HepG2 (cell line): Measurements from ENCODE around the gene UGGT1. TPM values are rescaled to one million over a fixed set of nuclear protein-coding genes. Genes with fewer than 3 reads are reported as not detected.

ENCODE experiments used
- BRD4 ChIP-seq: sonication (generic); formaldehyde crosslinking; IDR thresholded peaks from 2 replicates; pipeline ENCODE4 v1.4.0; 2020; ENCODE audit warnings: missing genetic modification reagents
- DPF2 ChIP-seq: sonication (generic); formaldehyde crosslinking; IDR thresholded peaks from 2 replicates; pipeline ENCODE4 v1.4.0; 2020; ENCODE audit warnings: mild to moderate bottlenecking, low read depth, missing genetic modification reagents, borderline replicate concordance
- FOSL2 ChIP-seq: sonication (generic); formaldehyde crosslinking; IDR thresholded peaks from 2 replicates; pipeline ENCODE4 v1.4.0; 2020; ENCODE audit warnings: missing genetic modification reagents
- GABPA ChIP-seq, 2 experiments: IDR thresholded peaks; 2 replicates each; pipeline ENCODE4 v1.6.1; 2011 to 2016; ENCODE audit warnings: low read depth in 2 of 2, low read length in 1 of 2, missing biosample characterization in 1 of 2, missing genetic modification characterization in 1 of 2
- HHEX ChIP-seq: IDR thresholded peaks from 2 replicates; pipeline ENCODE4 v1.6.1; 2016; ENCODE audit warnings: control low read depth
- HOXD1 ChIP-seq: sonication (generic); formaldehyde crosslinking; IDR thresholded peaks from 2 replicates; pipeline ENCODE4 v1.5.0; 2020; ENCODE audit warnings: missing genetic modification reagents
- LCORL ChIP-seq, 2 experiments: fragments of 450-650 bp in 1 of 2; sonication (generic) in 1 of 2; formaldehyde crosslinking in 1 of 2; IDR thresholded peaks; 2 replicates each; pipeline versions ENCODE4 v1.5.0 to v1.6.1; 2017 to 2020; ENCODE audit warnings: antibody characterized with exemption in 1 of 2, missing genetic modification reagents in 1 of 2
- PAF1 ChIP-seq: IDR thresholded peaks from 2 replicates; pipeline ENCODE4 v1.6.1; 2016; ENCODE audit warnings: missing genetic modification reagents, missing compliant biosample characterization
- RBM39 ChIP-seq: fragments of 200-400 bp; formaldehyde crosslinking; IDR thresholded peaks from one replicate; pipeline ENCODE4 v1.6.1; 2018; ENCODE audit warnings: antibody characterized with exemption, mild to moderate bottlenecking, low read depth, low read length; ENCODE audit not compliant: poor library complexity, severe bottlenecking
- TBX3 ChIP-seq: fragments of 450-650 bp; IDR thresholded peaks from 2 replicates; pipeline ENCODE4 v1.6.1; 2017; ENCODE audit warnings: antibody characterized with exemption, mild to moderate bottlenecking, inconsistent platforms, borderline replicate concordance
- ZNF629 ChIP-seq: sonication (generic); formaldehyde crosslinking; conservative IDR thresholded peaks from 2 replicates; pipeline ENCODE4 v1.5.0; 2020; ENCODE audit warnings: missing genetic modification reagents
- ZNF670 ChIP-seq: sonication (generic); formaldehyde crosslinking; IDR thresholded peaks from 2 replicates; pipeline ENCODE4 v1.8.0; 2022; ENCODE audit warnings: mild to moderate bottlenecking, missing genetic modification reagents, borderline replicate concordance
- ZNF678 ChIP-seq: sonication (generic); formaldehyde crosslinking; IDR thresholded peaks from 2 replicates; pipeline ENCODE4 v1.4.0; 2020; ENCODE audit warnings: mild to moderate bottlenecking, missing genetic modification reagents
- ZSCAN9 ChIP-seq: IDR thresholded peaks from 2 replicates; pipeline ENCODE4 v1.6.1; 2016; ENCODE audit warnings: borderline replicate concordance
- polyA plus RNA-seq, 8 experiments: library from polyadenylated mRNA; depleted of rRNA in 3 of 8; stranded (reverse) in 7 of 8; unstranded in 1 of 8; fragments of >200 nt; fragmentation: Illumina TruSeq in 4 of 8; extraction: Trizol in 4 of 8; gene quantifications; 2 replicates each; pipeline versions ENCODE4 v1.2.1 to v1.2.3, GENCODE V29; 2011 to 2016; ENCODE audit warnings: low read depth in 4 of 8, missing spikeins in 1 of 8, mixed read lengths in 1 of 8; ENCODE audit not compliant: insufficient read depth in 1 of 8
- total RNA-seq, 5 experiments: library from RNA; depleted of rRNA; stranded (reverse); fragments of >200 nt; fragmentation: Illumina TruSeq; extraction: Trizol; gene quantifications; 2 replicates each; pipeline ENCODE4 v1.2.3, GENCODE V29; 2016; ENCODE audit warnings: low read depth in 1 of 5
- TF ChIP-seq, protein P1 (sequence below): sonication (generic); formaldehyde crosslinking; conservative IDR thresholded peaks from 2 replicates; pipeline ENCODE4 v1.8.0; 2022; ENCODE audit warnings: low read depth, missing genetic modification reagents
- TF ChIP-seq, protein P2 (sequence below): sonication (generic); formaldehyde crosslinking; IDR thresholded peaks from 2 replicates; pipeline ENCODE4 v1.8.0; 2022; ENCODE audit warnings: mild to moderate bottlenecking, missing genetic modification reagents; ENCODE audit not compliant: insufficient replicate concordance
- TF ChIP-seq, protein P3 (sequence below): sonication (generic); formaldehyde crosslinking; IDR thresholded peaks from 2 replicates; pipeline ENCODE4 v1.8.1; 2023; ENCODE audit warnings: mild to moderate bottlenecking, missing genetic modification reagents
- TF ChIP-seq, protein P4 (sequence below): sonication (generic); formaldehyde crosslinking; IDR thresholded peaks from 2 replicates; pipeline ENCODE4 v1.4.0; 2020; ENCODE audit warnings: mild to moderate bottlenecking, low read depth, missing genetic modification reagents

The UGGT1 gene
- total and polyA plus RNA-seq, 2 of the 13 experiments (the other 11 are each of a cell fraction or from before 2014, with no cell fraction given): 35.8 to 83.2 TPM

DNA sequence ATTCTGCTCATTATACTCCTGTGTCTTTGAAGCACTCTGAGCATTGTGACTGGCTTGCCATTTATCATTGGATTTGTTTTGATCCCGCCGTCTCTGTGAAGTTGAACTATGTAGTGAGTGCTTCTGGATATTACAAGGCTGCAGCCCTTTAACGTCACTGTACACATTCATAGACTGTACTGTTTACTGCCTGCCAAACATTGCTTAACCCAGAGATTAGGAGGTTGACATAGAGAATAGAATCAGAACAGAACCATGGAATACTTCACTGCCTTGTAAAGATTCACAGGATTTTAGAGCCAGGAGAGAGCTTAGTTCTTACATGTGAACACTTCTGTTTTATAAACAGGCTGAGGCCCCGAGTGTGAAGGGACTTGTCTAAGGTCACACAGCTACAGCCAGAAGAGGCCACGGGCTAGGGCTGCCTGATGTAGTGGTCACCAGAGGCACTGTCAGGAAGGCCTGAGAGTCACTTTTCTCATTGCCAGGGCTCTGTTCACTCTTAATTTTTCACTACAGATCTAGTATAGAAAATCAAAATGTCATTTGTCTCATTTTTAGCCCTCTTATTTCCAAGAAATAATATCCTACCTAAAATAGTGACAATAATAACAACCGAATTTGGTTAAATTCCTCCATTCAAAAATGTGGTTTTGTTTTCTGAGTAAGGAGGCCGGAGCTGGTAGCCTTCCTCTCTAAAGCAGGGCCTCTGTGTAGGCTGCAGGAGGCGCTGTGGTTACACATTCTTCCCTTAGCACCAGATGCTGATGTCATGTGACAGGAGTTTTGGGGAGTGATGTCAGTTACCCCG, 87.9 kb downstream of the UGGT1 start (continued):
- TF ChIP-seq DPF2 (CRISPR knock-in tag) (peak; percentile 93), GABPA (IDR thresholded peaks at IDR 0.05; ENCODE audit: low read depth, low read length) (no peak), GABPA (CRISPR knock-in tag; IDR thresholded peaks at IDR 0.05; ENCODE audit: low read depth) (no peak), HHEX (CRISPR knock-in tag) (peak; percentile 73; the same call in 1 of the 2 replicates), ZSCAN9 (peak; percentile 91; the same call in 1 of the 2 replicates), HOXD1 (CRISPR knock-in tag) (peak; percentile 82), FOSL2 (CRISPR knock-in tag) (peak; percentile 86), ZNF670 (CRISPR knock-in tag) (no peak), ZNF678 (CRISPR knock-in tag) (no peak), ZNF629 (CRISPR knock-in tag) (0 out of 2 replicates have a peak, but pooled peaks have one; percentile 37), RBM39 (no peak), PAF1 (no peak), TBX3 (peak; percentile 62; the same call in 1 of the 2 replicates), LCORL (IDR thresholded peaks at IDR 0.05) (peak; percentile 59; the same call in 1 of the 2 replicates), LCORL (CRISPR knock-in tag; IDR thresholded peaks at IDR 0.05) (peak; percentile 38; the same call in 1 of the 2 replicates), BRD4 (peak; percentile 60; the same call in 1 of the 2 replicates)
- TF ChIP-seq, protein P1, sequence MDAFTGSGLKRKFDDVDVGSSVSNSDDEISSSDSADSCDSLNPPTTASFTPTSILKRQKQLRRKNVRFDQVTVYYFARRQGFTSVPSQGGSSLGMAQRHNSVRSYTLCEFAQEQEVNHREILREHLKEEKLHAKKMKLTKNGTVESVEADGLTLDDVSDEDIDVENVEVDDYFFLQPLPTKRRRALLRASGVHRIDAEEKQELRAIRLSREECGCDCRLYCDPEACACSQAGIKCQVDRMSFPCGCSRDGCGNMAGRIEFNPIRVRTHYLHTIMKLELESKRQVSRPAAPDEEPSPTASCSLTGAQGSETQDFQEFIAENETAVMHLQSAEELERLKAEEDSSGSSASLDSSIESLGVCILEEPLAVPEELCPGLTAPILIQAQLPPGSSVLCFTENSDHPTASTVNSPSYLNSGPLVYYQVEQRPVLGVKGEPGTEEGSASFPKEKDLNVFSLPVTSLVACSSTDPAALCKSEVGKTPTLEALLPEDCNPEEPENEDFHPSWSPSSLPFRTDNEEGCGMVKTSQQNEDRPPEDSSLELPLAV (CRISPR knock-in tag): no peak
- TF ChIP-seq, protein P2, sequence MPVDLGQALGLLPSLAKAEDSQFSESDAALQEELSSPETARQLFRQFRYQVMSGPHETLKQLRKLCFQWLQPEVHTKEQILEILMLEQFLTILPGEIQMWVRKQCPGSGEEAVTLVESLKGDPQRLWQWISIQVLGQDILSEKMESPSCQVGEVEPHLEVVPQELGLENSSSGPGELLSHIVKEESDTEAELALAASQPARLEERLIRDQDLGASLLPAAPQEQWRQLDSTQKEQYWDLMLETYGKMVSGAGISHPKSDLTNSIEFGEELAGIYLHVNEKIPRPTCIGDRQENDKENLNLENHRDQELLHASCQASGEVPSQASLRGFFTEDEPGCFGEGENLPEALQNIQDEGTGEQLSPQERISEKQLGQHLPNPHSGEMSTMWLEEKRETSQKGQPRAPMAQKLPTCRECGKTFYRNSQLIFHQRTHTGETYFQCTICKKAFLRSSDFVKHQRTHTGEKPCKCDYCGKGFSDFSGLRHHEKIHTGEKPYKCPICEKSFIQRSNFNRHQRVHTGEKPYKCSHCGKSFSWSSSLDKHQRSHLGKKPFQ (CRISPR knock-in tag): no peak
- TF ChIP-seq, protein P3, sequence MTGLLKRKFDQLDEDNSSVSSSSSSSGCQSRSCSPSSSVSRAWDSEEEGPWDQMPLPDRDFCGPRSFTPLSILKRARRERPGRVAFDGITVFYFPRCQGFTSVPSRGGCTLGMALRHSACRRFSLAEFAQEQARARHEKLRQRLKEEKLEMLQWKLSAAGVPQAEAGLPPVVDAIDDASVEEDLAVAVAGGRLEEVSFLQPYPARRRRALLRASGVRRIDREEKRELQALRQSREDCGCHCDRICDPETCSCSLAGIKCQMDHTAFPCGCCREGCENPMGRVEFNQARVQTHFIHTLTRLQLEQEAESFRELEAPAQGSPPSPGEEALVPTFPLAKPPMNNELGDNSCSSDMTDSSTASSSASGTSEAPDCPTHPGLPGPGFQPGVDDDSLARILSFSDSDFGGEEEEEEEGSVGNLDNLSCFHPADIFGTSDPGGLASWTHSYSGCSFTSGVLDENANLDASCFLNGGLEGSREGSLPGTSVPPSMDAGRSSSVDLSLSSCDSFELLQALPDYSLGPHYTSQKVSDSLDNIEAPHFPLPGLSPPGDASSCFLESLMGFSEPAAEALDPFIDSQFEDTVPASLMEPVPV: 0 out of 2 replicates have a peak, but pooled peaks have one; percentile 64
- TF ChIP-seq, protein P4, sequence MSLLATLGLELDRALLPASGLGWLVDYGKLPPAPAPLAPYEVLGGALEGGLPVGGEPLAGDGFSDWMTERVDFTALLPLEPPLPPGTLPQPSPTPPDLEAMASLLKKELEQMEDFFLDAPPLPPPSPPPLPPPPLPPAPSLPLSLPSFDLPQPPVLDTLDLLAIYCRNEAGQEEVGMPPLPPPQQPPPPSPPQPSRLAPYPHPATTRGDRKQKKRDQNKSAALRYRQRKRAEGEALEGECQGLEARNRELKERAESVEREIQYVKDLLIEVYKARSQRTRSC (CRISPR knock-in tag): no peak
